Activated CD8-positive, alpha-beta T cell treated with anti-CD3 and anti-CD28 coated beads for 36 hours (primary cell): Measurements from ENCODE around the gene C16orf90. TPM values are rescaled to one million over a fixed set of nuclear protein-coding genes. Genes with fewer than 3 reads are reported as not detected.

Experiments used
- ATAC-seq: fragments of 200-7000 bp; cut with Tn5 transposase; one replicate; pipeline ENCODE4 v1.10.0; 2021; ENCODE audit warnings: mild to moderate bottlenecking, moderate library complexity
- CTCF ChIA-PET: fragments of 350-600 bp; sonication (Branson Sonifier 250); formaldehyde crosslinking; loops from one replicate; lab custom pipeline; 2021; ENCODE audit warnings: antibody characterized with exemption; lab: Charles Lee
- POLR2A ChIA-PET: fragments of 350-600 bp; sonication (Branson Sonifier 250); formaldehyde crosslinking; loops from one replicate; lab custom pipeline; 2021; ENCODE audit warnings: antibody characterized with exemption; lab: Charles Lee
- DNase-seq: peaks from one replicate; pipeline ENCODE4 v3.0.0-alpha.2; 2020
- H3K27ac Mint-ChIP-seq: one replicate; pipeline ENCODE4 v1.8.0; 2021; ENCODE audit warnings: mild to moderate bottlenecking, mixed read lengths
- H3K27me3 Mint-ChIP-seq: one replicate; pipeline ENCODE4 v1.8.0; 2021; ENCODE audit warnings: mixed read lengths
- H3K36me3 Mint-ChIP-seq: one replicate; pipeline ENCODE4 v1.8.0; 2021; ENCODE audit warnings: low read depth, mixed read lengths
- H3K4me1 Mint-ChIP-seq: one replicate; pipeline ENCODE4 v1.8.0; 2021; ENCODE audit warnings: low read depth, mixed read lengths
- H3K4me3 Mint-ChIP-seq: one replicate; pipeline ENCODE4 v1.8.0; 2021; ENCODE audit warnings: mild to moderate bottlenecking, moderate library complexity, mixed read lengths
- H3K9me3 Mint-ChIP-seq: one replicate; pipeline ENCODE4 v1.8.0; 2021; ENCODE audit warnings: mixed read lengths
- CTCF ChIP-seq: fragments of 200-600 bp; IDR thresholded peaks from one replicate; pipeline ENCODE4 v1.8.0; 2022; ENCODE audit warnings: antibody characterized with exemption, mild to moderate bottlenecking
- intact Hi-C: fragments of 100-400 bp; cut with micrococcal nuclease; formaldehyde crosslinking; loops from one replicate; pipeline ENCODE4 v1.10.0; 2022
- microRNA-seq: library from miRNA; unstranded; fragments of <30 nt; microRNA quantifications from one replicate; pipeline ENCODE4 v1.2.0, GENCODE V29; 2022; ENCODE audit warnings: borderline microRNAs expressed, borderline replicate concordance
- total RNA-seq, 2 experiments: library from RNA; stranded (reverse); gene quantifications; one replicate each; pipeline ENCODE4 v1.2.3, GENCODE V29; 2021

The C16orf90 gene
- total RNA-seq, 2 experiments from 2014 or later, result not detected

DNA sequence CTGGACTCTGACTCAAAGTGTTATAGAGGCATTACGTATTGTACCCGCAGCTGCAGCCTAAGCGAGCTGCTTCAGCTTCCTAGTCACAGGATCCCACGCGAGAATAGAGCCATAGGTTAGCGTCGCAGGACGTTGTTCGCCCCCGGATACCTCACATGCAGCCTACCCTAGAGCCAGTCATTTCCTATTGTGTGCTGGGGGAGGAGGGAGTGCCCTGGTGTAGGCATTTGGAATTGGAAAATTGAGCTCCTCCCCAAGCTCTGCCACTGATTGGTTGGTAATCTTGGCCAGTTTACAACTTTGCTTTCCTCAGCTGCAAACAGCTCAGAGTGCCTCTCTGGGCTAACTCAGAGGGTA lies 51.3 kb downstream of the C16orf90 start:
- peaks cover 20% of the 10 kb centered on the region for H3K4me1 Mint-ChIP-seq
- no peak for TF ChIP-seq CTCF
- CTCF ChIA-PET, result interaction anchor here (0.7 to 1.5 kb wide), 6 partner anchors 10 to 262 kb away, joined by 3 to 8 read pairs (median 4); partner anchors contain the start of genes ZNF174 and ZSCAN32
- intact Hi-C loops, result no loop called here
- no peaks in the 10 kb centered on the region for H3K27me3 Mint-ChIP-seq
- ATAC-seq (peak; percentile 75), DNase-seq (peak; percentile 75)
- H3K9me3 Mint-ChIP-seq, result peaks cover 7% of the 10 kb centered on the region
- POLR2A ChIA-PET, result interaction anchor here (1.0 to 2.8 kb wide), 9 partner anchors 9 to 210 kb away, joined by 3 to 14 read pairs (median 4); partner anchors contain the start of genes CLUAP1, ZNF174, ZNF75A and ZSCAN32
- H3K36me3 Mint-ChIP-seq, result peaks cover 29% of the 10 kb centered on the region
- H3K27ac Mint-ChIP-seq, result peak overlapping the region; percentile 97
- peak overlapping the region; percentile 98 for H3K4me3 Mint-ChIP-seq

Small RNAs within 50 kb of the gene (microRNA-seq; reads per million reads assigned to microRNA genes)
- not detected for gene MIR6126

Other genes starting within 250 kb of the C16orf90 start
- not detected for gene MEFV, start 238.9 kb downstream of the C16orf90 start, total RNA-seq
- 10 to 100 TPM; 19.5 to 22.0 TPM for gene ZNF263, start 212.0 kb downstream of the C16orf90 start, total RNA-seq
- gene TIGD7, start 190.1 kb downstream of the C16orf90 start, total RNA-seq, result 1 to 10 TPM; 4.0 to 4.7 TPM
- 10 to 100 TPM; 21.2 to 21.7 TPM for gene ZNF75A, start 190.0 kb downstream of the C16orf90 start, total RNA-seq
- gene OR2C1, start 139.6 kb downstream of the C16orf90 start, total RNA-seq, result not detected
- 10 to 100 TPM; 13.2 to 15.6 TPM for gene ZSCAN32, start 94.5 kb downstream of the C16orf90 start, total RNA-seq
- gene ZNF174, start 94.3 kb downstream of the C16orf90 start, total RNA-seq, result 1 to 10 TPM; 6.7 to 6.9 TPM
- 1 to 10 TPM; 1.6 to 1.8 TPM for gene ZNF597, start 52.0 kb downstream of the C16orf90 start, total RNA-seq
- gene NAA60, start 51.8 kb downstream of the C16orf90 start, total RNA-seq, result 10 to 100 TPM; 24.6 TPM
- 10 to 100 TPM; 10.5 to 11.8 TPM for gene CLUAP1, start 5.5 kb upstream of the C16orf90 start, total RNA-seq
- 10 to 100 TPM; 17.9 to 19.8 TPM for gene NLRC3, start 81.9 kb upstream of the C16orf90 start, total RNA-seq
- 10 to 100 TPM in 1 of 2 experiments, 1 to 10 TPM in 1; 9.8 to 10.1 TPM for gene SLX4, start 116.1 kb upstream of the C16orf90 start, total RNA-seq
- 10 to 100 TPM; 11.8 to 12.1 TPM for gene DNASE1, start 159.2 kb upstream of the C16orf90 start, total RNA-seq
- 100 to 1,000 TPM; 343 to 379 TPM for gene TRAP1, start 222.0 kb upstream of the C16orf90 start, total RNA-seq